Left renal cortex interstitium (tissue), 4 donors: ENCODE results near the gene GARS1. TPM values are rescaled to one million over a fixed set of nuclear protein-coding genes. Genes with fewer than 3 reads are reported as not detected.
"Not testable (repeated sequence)": the region's sequence is repeated elsewhere in the genome, so short reads cannot be mapped to it uniquely, and the experiment has no call there.

ENCODE experiments used
- DNase-seq, 4 donors: peaks; one replicate each; pipeline ENCODE4 v3.0.0-alpha.2; 2013; ENCODE audit warnings: low read depth in 4 of 4, low spot score in 2 of 4, missing footprints in 1 of 4
- polyA plus RNA-seq, 4 donors: library from polyadenylated mRNA; unstranded; fragments of 120-200 nt; gene quantifications; one replicate each; pipeline ENCODE4 v1.2.1, GENCODE V29; 2013; ENCODE audit not compliant: insufficient read length in 4 of 4

GARS1 gene
- polyA plus RNA-seq, 4 donors, result 81.4 to 103 (median 92.7) TPM

GRCh38 chr7:30618080-30618676 lies 23.5 kb downstream of the GARS1 start:
- peak in 1 of 4 donors; percentile 6 for DNase-seq

GRCh38 chr7:30618961-30619360 lies 24.3 kb downstream of the GARS1 start:
- no peak for DNase-seq

- no peak for DNase-seq
These were observed 30.6 kb downstream of the GARS1 start for GRCh38 chr7:30625283-30625682.

- no peak for DNase-seq
These were observed 32.3 kb downstream of the GARS1 start for GRCh38 chr7:30627026-30627425.

GRCh38 chr7:30630986-30631385 lies 36.3 kb downstream of the GARS1 start:
- no peak for DNase-seq

GRCh38 chr7:30633223-30633622 lies 38.5 kb downstream of the GARS1 start:
- DNase-seq, result no peak

- no peak for DNase-seq
These were observed 39.5 kb downstream of the GARS1 start for GRCh38 chr7:30634193-30634626.

- no peak for DNase-seq
These were observed 40.0 kb downstream of the GARS1 start for GRCh38 chr7:30634634-30635201.

GRCh38 chr7:30635798-30636197 lies 41.1 kb downstream of the GARS1 start:
- DNase-seq, result no peak

- DNase-seq, result not testable (repeated sequence)
These were observed 47.6 kb downstream of the GARS1 start for GRCh38 chr7:30642322-30642721.

GRCh38 chr7:30642789-30643188 lies 48.1 kb downstream of the GARS1 start:
- no peak for DNase-seq

- DNase-seq, result no peak
These were observed 49.7 kb downstream of the GARS1 start for GRCh38 chr7:30644286-30644955.

GRCh38 chr7:30645661-30646060 lies 51.0 kb downstream of the GARS1 start:
- no peak for DNase-seq

GRCh38 chr7:30646154-30646553 lies 51.5 kb downstream of the GARS1 start:
- no peak for DNase-seq

GRCh38 chr7:30647589-30648364 lies 53.1 kb downstream of the GARS1 start:
- no peak for DNase-seq

- no peak for DNase-seq
These were observed 54.3 kb downstream of the GARS1 start for GRCh38 chr7:30648744-30649540.

- DNase-seq, result no peak
These were observed 55.2 kb downstream of the GARS1 start for GRCh38 chr7:30649717-30650420.

- no peak for DNase-seq
These were observed 55.7 kb downstream of the GARS1 start for GRCh38 chr7:30650421-30650808.

GRCh38 chr7:30652132-30652531 lies 57.5 kb downstream of the GARS1 start:
- DNase-seq, result no peak
